ENCODE results near the gene PDE4B.

PDE4B gene

GRCh38 chr1:65882076-65882475 is 89.4 kb downstream of the PDE4B start:
- no peak for DNase-seq (ENCODE audit: low read depth)

- no peak for DNase-seq (ENCODE audit: low read depth)
These were observed 96.7 kb downstream of the PDE4B start for GRCh38 chr1:65889441-65889840.

- no peak for DNase-seq (ENCODE audit: low read depth)
These were observed 97.6 kb downstream of the PDE4B start for GRCh38 chr1:65890201-65890843.

GRCh38 chr1:65894738-65895605 is 102.3 kb downstream of the PDE4B start:
- no peak for DNase-seq (ENCODE audit: low read depth)

GRCh38 chr1:65896721-65897120 is 104.0 kb downstream of the PDE4B start:
- DNase-seq (ENCODE audit: low read depth) = no peak

GRCh38 chr1:65897485-65897884 is 104.8 kb downstream of the PDE4B start:
- DNase-seq (ENCODE audit: low read depth) = no peak

- DNase-seq (ENCODE audit: low read depth) = no peak
These were observed 112.0 kb downstream of the PDE4B start for GRCh38 chr1:65904681-65905083.

GRCh38 chr1:65910432-65910831 is 117.7 kb downstream of the PDE4B start:
- no peak for DNase-seq (ENCODE audit: low read depth)

GRCh38 chr1:65911679-65912078 is 119.0 kb downstream of the PDE4B start:
- no peak for DNase-seq (ENCODE audit: low read depth)

- no peak for DNase-seq (ENCODE audit: low read depth)
These were observed 125.9 kb downstream of the PDE4B start for GRCh38 chr1:65918564-65918963.

- DNase-seq (ENCODE audit: low read depth) = no peak
These were observed 128.8 kb downstream of the PDE4B start for GRCh38 chr1:65921446-65921845.

GRCh38 chr1:65924471-65924870 is 131.8 kb downstream of the PDE4B start:
- DNase-seq (ENCODE audit: low read depth) = peak; percentile 53

- no peak for DNase-seq (ENCODE audit: low read depth)
These were observed 145.8 kb downstream of the PDE4B start for GRCh38 chr1:65938506-65938905.

GRCh38 chr1:65939191-65939590 is 146.5 kb downstream of the PDE4B start:
- no peak for DNase-seq (ENCODE audit: low read depth)

- DNase-seq (ENCODE audit: low read depth) = no peak
These were observed 146.9 kb downstream of the PDE4B start for GRCh38 chr1:65939636-65940035.

- no peak for DNase-seq (ENCODE audit: low read depth)
These were observed 147.4 kb downstream of the PDE4B start for GRCh38 chr1:65940126-65940525.

GRCh38 chr1:65942476-65942875 is 149.8 kb downstream of the PDE4B start:
- DNase-seq (ENCODE audit: low read depth) = no peak

GRCh38 chr1:65946376-65946775 is 153.7 kb downstream of the PDE4B start:
- DNase-seq (ENCODE audit: low read depth) = no peak

GRCh38 chr1:65946960-65947359 is 154.3 kb downstream of the PDE4B start:
- no peak for DNase-seq (ENCODE audit: low read depth)

- peak; percentile 43 for DNase-seq (ENCODE audit: low read depth)
These were observed 156.0 kb downstream of the PDE4B start for GRCh38 chr1:65948609-65949229.

- no peak for DNase-seq (ENCODE audit: low read depth)
These were observed 156.5 kb downstream of the PDE4B start for GRCh38 chr1:65949230-65949626.

- DNase-seq (ENCODE audit: low read depth) = no peak
These were observed 157.2 kb downstream of the PDE4B start for GRCh38 chr1:65949933-65950332.

GRCh38 chr1:65952696-65953095 is 160.0 kb downstream of the PDE4B start:
- DNase-seq (ENCODE audit: low read depth) = no peak
